ENCODE results near the gene HYAL2.
"Not testable (repeated sequence)": the region's sequence is repeated elsewhere in the genome, so short reads cannot be mapped to it uniquely, and the experiment has no call there.

HYAL2 gene

DNA sequence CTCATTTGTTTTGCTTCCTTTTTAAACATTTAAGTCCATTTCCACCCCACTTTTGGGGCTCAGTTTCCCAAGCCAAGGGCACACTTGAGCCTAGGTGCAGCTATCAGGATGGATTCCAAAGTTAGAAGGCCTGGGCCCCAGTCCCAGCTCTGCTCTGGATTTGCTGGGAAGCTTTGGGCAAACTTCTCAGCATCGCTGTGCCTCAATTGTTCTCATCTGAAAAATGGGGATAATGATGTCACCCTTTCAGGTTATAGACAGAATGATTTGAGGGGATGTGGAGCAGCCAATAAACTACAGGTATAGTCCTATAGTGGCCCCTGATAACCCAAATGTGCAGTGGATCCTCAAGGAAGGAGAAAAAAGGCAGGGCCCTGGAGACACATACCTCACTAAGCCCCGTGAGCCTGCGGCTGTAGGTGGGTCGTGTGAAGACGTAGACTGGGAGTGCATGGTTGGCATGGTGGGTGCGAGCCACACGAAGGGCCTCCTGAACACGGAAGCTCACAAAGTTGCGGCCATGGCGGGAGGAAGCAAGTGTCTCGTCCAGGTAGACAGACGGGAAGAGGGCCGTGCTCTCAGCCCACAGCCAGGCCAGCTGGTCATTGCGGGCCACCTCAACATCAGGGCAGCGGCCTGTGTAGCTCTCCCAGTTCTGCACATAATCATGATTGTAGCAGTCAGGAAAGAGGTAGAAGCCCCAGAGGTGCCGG is 3.2 kb downstream of the HYAL2 start:
- TF ChIP-seq, protein P1, sequence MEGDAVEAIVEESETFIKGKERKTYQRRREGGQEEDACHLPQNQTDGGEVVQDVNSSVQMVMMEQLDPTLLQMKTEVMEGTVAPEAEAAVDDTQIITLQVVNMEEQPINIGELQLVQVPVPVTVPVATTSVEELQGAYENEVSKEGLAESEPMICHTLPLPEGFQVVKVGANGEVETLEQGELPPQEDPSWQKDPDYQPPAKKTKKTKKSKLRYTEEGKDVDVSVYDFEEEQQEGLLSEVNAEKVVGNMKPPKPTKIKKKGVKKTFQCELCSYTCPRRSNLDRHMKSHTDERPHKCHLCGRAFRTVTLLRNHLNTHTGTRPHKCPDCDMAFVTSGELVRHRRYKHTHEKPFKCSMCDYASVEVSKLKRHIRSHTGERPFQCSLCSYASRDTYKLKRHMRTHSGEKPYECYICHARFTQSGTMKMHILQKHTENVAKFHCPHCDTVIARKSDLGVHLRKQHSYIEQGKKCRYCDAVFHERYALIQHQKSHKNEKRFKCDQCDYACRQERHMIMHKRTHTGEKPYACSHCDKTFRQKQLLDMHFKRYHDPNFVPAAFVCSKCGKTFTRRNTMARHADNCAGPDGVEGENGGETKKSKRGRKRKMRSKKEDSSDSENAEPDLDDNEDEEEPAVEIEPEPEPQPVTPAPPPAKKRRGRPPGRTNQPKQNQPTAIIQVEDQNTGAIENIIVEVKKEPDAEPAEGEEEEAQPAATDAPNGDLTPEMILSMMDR (IDR thresholded peaks at IDR 0.05; ENCODE audit: insufficient read depth, low read depth, low read length, missing control alignments), result no peak
- no peak for DNase-seq (ENCODE audit: low read depth)
- no peak overlapping the region for H3K4me3 ChIP-seq (ENCODE audit: low read length)

DNA sequence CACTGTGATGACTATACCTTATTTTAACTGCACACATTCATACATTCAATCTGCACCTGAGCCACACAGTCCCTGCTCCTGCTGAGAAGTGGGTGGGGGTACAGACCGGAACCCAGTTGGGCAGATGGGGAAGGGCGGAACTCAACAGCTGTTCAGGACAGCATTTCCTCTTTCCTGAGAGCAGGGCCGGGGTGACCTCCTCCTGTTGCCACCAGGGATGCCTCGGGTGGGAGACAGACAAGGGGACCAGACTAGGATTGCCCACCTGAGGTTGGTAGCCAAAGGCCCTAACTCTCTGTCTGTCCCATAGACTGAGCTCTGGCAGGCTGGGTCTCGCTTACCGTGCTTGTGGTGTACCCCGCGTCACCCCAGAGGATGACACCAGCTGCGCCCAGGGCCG is 3.9 kb downstream of the HYAL2 start:
- TF ChIP-seq, protein P1 (IDR thresholded peaks at IDR 0.05; ENCODE audit: insufficient read depth, low read depth, low read length, missing control alignments), result no peak
- H3K4me3 ChIP-seq (ENCODE audit: low read length), result no peak overlapping the region
- DNase-seq (ENCODE audit: low read depth), result no peak

DNA sequence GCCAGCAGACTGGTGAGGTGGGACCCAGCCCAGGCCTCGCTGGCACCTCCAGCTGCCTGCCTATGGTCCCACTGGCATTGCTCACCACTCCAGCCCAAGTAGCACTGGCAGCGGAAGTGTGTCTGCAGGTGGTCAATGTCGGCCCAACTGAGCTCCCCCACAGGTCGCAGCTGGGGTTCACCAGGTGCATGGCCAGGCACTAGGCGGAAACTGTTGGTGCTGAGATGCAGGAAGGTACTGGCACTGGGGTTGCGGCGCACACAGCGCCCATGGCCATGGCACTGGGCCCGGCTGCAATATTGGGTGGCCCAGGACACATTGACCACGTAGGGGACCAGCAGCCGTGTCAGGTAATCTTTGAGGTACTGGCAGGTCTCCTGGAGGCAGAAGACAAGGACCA is 4.4 kb downstream of the HYAL2 start:
- TF ChIP-seq, protein P1 (IDR thresholded peaks at IDR 0.05; ENCODE audit: insufficient read depth, low read depth, low read length, missing control alignments), result no peak
- no peak overlapping the region for H3K4me3 ChIP-seq (ENCODE audit: low read length)

DNA sequence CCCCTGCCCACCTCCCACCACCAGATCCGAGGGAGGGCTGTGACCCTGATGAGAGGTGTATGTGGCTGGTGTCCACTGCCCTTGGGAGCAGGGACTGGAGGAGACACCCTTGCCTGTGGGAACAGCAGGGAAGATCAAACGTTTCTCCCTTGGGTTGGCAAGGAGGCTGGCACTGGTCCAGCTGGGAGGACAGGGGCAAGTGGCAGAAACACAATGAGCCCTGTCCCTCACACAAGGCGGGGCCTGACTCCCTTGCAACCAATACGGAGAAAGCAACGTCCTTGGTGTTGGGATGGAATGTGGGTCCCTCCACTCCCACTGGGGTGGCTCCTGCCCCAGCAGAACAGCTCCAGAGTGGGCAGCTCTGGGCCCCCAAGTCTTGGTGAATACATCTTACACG is 5.2 kb downstream of the HYAL2 start:
- no peak for DNase-seq (ENCODE audit: low read depth)
- TF ChIP-seq, protein P1 (IDR thresholded peaks at IDR 0.05; ENCODE audit: insufficient read depth, low read depth, low read length, missing control alignments), result no peak

More for the DNA sequence above, 4.4 kb downstream of the HYAL2 start:
- no peak for DNase-seq (ENCODE audit: low read depth)

DNA sequence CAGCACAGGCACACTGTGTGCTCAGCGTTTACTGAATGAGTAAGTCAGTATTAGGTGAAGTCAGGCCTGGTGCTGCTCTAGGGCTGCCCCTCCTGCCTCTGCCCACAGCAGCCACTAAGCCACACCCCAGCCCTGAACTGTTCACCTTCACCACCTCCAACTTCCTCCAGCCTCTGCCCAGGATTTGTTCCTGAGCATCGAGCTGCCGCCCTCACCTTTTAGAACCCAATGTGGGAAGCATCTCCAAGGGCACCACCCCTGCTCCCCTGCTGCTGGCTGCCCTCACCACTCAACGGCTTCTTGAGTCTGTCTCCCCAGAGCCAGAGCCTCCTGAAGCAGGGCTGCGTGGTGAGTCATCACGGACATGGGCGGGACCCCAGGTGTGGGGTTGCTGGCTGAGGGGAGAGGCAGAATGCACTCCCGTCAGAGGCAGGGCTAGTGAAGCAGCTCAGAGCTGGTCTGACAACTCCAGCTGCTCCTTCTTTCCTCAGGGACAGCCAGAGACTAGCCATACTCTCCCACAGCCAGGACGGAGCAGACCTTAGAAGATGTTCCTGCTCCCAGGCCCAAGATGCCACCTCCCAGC is 5.8 kb downstream of the HYAL2 start:
- no peak overlapping the region for H3K4me3 ChIP-seq (ENCODE audit: low read length)
- TF ChIP-seq, protein P1 (IDR thresholded peaks at IDR 0.05; ENCODE audit: insufficient read depth, low read depth, low read length, missing control alignments), result no peak
- DNase-seq (ENCODE audit: low read depth), result peak; percentile 99

More for the DNA sequence above, 5.2 kb downstream of the HYAL2 start:
- no peak overlapping the region for H3K4me3 ChIP-seq (ENCODE audit: low read length)

DNA sequence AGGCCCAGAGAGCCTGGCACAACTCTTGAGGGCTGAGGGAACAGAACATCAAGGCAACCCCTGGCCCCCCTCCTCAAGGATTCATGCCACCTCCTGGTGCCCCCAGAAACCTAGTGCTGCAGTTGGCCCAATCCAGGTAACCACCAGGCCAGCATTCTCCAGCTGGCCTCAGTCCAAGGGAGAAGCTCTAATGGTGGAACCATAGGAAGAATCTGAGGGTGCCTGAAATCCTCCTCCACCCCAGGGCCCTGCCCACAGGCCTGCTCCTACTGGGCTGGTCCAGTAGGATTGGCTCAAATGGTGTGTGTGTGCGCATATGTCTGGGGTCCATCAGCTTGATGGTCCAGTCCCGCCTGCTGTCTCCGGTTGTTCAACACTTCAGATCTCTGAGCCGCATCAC is 7.7 kb downstream of the HYAL2 start:
- TF ChIP-seq, protein P1 (IDR thresholded peaks at IDR 0.05; ENCODE audit: insufficient read depth, low read depth, low read length, missing control alignments), result no peak
- no peak for DNase-seq (ENCODE audit: low read depth)
- no peak overlapping the region for H3K4me3 ChIP-seq (ENCODE audit: low read length)

DNA sequence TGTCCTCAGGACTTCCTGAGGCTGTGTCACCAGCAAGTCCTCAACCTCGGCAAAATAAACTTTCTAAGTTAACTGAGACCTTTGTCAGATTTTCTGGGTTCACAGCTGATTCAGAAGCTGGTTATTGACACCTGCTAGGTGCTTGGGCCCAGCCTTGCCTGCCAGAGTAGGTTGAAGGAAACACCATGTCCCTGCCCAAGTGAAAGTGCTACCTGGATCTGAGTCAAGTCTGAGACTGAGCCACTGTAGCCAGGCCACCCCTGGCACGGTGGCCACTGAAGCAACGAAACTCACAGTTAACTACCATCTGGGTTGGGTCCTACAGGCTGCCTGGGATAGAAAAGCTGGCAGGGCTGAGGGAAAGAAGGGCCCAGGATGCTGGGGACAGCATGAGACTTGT is 8.2 kb downstream of the HYAL2 start:
- no peak for DNase-seq (ENCODE audit: low read depth)
- H3K4me3 ChIP-seq (ENCODE audit: low read length), result no peak overlapping the region
- TF ChIP-seq, protein P1 (IDR thresholded peaks at IDR 0.05; ENCODE audit: insufficient read depth, low read depth, low read length, missing control alignments), result no peak

DNA sequence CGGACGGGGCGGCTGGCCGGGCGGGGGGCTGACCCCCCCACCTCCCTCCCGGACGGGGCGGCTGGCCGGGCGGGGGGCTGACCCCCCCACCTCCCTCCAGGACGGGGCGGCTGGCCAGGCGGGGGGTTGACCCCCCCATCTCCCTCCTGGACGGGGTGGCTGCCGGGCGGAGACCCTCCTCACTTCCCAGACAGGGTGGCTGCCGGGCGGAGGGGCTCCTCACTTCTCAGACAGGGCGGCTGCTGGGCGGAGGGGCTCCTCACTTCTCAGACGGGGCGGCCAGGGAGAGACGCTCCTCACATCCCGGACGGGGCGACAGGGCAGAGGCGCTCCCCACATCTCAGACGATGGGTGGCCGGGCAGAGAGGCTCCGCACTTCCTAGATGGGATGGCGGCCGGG is 10.5 kb downstream of the HYAL2 start:
- not testable (repeated sequence) for DNase-seq (ENCODE audit: low read depth); H3K4me3 ChIP-seq (ENCODE audit: low read length)

Data from epithelial cell of esophagus (primary cell).